Tibial artery (tissue), 4 donors: ENCODE measurements around the gene STEAP2.

Source experiments
- DNase-seq, 2 donors: peaks; one replicate each; pipeline ENCODE4 v3.0.0-alpha.2; 2019
- H3K27ac ChIP-seq, 2 donors: fragments of 200-600 bp; sonication (generic) in 1 of 2; 1 replicate in 1 of 2; 2 replicates in 1 of 2; pipeline ENCODE4 v1.5.1; 2018 to 2019; ENCODE audit warnings: mild to moderate bottlenecking in 1 of 2
- H3K27me3 ChIP-seq, 2 donors: fragments of 200-600 bp; sonication (generic) in 1 of 2; one replicate each; pipeline versions ENCODE4 v1.5.1 to v1.6.0; 2016 to 2019
- H3K36me3 ChIP-seq, 3 donors: fragments of 200-600 bp; sonication (generic) in 2 of 3; one replicate each; pipeline ENCODE4 v1.5.1; 2016 to 2019; ENCODE audit warnings: mild to moderate bottlenecking in 2 of 3
- H3K4me1 ChIP-seq, 4 donors: fragments of 200-600 bp; sonication (generic) in 2 of 4; 1 replicate in 3 of 4; 2 replicates in 1 of 4; pipeline ENCODE4 v1.5.1; 2016 to 2019
- H3K4me3 ChIP-seq, 2 donors: fragments of 200-600 bp; sonication (generic) in 1 of 2; 1 replicate in 1 of 2; 2 replicates in 1 of 2; pipeline ENCODE4 v1.5.1; 2018 to 2019; ENCODE audit warnings: mild to moderate bottlenecking in 2 of 2
- H3K9me3 ChIP-seq, 3 donors: fragments of 200-600 bp; sonication (generic) in 1 of 3; one replicate each; pipeline ENCODE4 v1.5.1; 2016 to 2019
- CTCF ChIP-seq, 2 experiments: fragments of 200-600 bp in 1 of 2; fragments of 450-650 bp in 1 of 2; IDR thresholded peaks; one replicate each; pipeline ENCODE4 v1.5.1; 2017 to 2019; ENCODE audit warnings: antibody characterized with exemption in 2 of 2, mild to moderate bottlenecking in 1 of 2, moderate library complexity in 1 of 2
- intact Hi-C: fragments of 100-400 bp; cut with DNase I; formaldehyde crosslinking; loops from one replicate; pipeline ENCODE4 v1.15.0; 2023; ENCODE audit warnings: low total_unique reads

The STEAP2 gene

GRCh38 chr7:90187507-90188050 lies 24.0 kb upstream of the STEAP2 start:
- Histone ChIP-seq H3K4me1 (no peaks in the 10 kb centered on the region), H3K36me3 (no peaks in the 10 kb centered on the region), H3K9me3 (no peaks in the 10 kb centered on the region), H3K27ac (no peak overlapping the region), H3K4me3 (no peak overlapping the region), H3K27me3 (no peaks in the 10 kb centered on the region)
- no peak for TF ChIP-seq CTCF (IDR thresholded peaks at IDR 0.05)
- DNase-seq = no peak
- intact Hi-C loops = no loop called here

GRCh38 chr7:90188281-90188680 lies 23.3 kb upstream of the STEAP2 start:
- H3K27me3 ChIP-seq = no peaks in the 10 kb centered on the region
- H3K9me3 ChIP-seq = no peaks in the 10 kb centered on the region
- H3K36me3 ChIP-seq = no peaks in the 10 kb centered on the region
- intact Hi-C loops = no loop called here
- H3K4me3 ChIP-seq = no peak overlapping the region
- TF ChIP-seq CTCF (IDR thresholded peaks at IDR 0.05) = no peak
- H3K4me1 ChIP-seq = peaks cover 0 to 4% (median 0%) of the 10 kb centered on the region in 4 donors
- DNase-seq = no peak
- H3K27ac ChIP-seq = no peak overlapping the region

GRCh38 chr7:90190995-90191394 lies 20.5 kb upstream of the STEAP2 start:
- no peaks in the 10 kb centered on the region for H3K27me3 ChIP-seq
- peaks cover 0 to 8% (median 0%) of the 10 kb centered on the region in 4 donors for H3K4me1 ChIP-seq
- no peak for TF ChIP-seq CTCF (IDR thresholded peaks at IDR 0.05)
- DNase-seq = no peak
- no peak overlapping the region for H3K27ac ChIP-seq
- no peaks in the 10 kb centered on the region for H3K36me3 ChIP-seq
- no peak overlapping the region for H3K4me3 ChIP-seq
- no peaks in the 10 kb centered on the region for H3K9me3 ChIP-seq
- intact Hi-C loops = no loop called here

GRCh38 chr7:90191648-90192047 lies 19.9 kb upstream of the STEAP2 start:
- Histone ChIP-seq H3K4me1 (peaks cover 0 to 8% (median 0%) of the 10 kb centered on the region in 4 donors), H3K36me3 (no peaks in the 10 kb centered on the region), H3K4me3 (no peak overlapping the region), H3K9me3 (no peaks in the 10 kb centered on the region), H3K27me3 (no peaks in the 10 kb centered on the region), H3K27ac (no peak overlapping the region)
- intact Hi-C loops = no loop called here
- no peak for TF ChIP-seq CTCF (IDR thresholded peaks at IDR 0.05)
- no peak for DNase-seq

- intact Hi-C loops = no loop called here
- Histone ChIP-seq H3K27ac (no peak overlapping the region), H3K36me3 (no peaks in the 10 kb centered on the region), H3K27me3 (no peaks in the 10 kb centered on the region), H3K4me3 (no peak overlapping the region), H3K4me1 (peaks cover 0 to 8% (median 0%) of the 10 kb centered on the region in 4 donors), H3K9me3 (no peaks in the 10 kb centered on the region)
- TF ChIP-seq CTCF (IDR thresholded peaks at IDR 0.05) = no peak
- DNase-seq = no peak
Measured at GRCh38 chr7:90192876-90193750, 18.4 kb upstream of the STEAP2 start.
